Ovary (tissue), 3 donors: ENCODE results near the gene TTC38.

Experiments used
- EP300 ChIP-seq: sonication (generic); formaldehyde crosslinking; IDR thresholded peaks from one replicate; pipeline ENCODE4 v1.6.1; 2017; ENCODE audit warnings: antibody characterized with exemption
- POLR2A ChIP-seq: fragments of 450-650 bp; IDR thresholded peaks from one replicate; pipeline ENCODE4 v1.6.1; 2017; ENCODE audit warnings: antibody characterized with exemption, mild to moderate bottlenecking, moderate library complexity
- TF ChIP-seq, protein P1 (sequence below), 3 donors: fragments of 450-650 bp in 2 of 3; fragments of 200-600 bp in 1 of 3; IDR thresholded peaks; one replicate each; pipeline versions ENCODE4 v1.5.1 to v1.8.0; 2016 to 2022; ENCODE audit warnings: antibody characterized with exemption in 3 of 3, mild to moderate bottlenecking in 1 of 3
- donor health status: DM: no; HTN: no; CAD: no.

GRCh38 chr22:46290121-46290842 lies 22.5 kb downstream of the TTC38 start:
- TF ChIP-seq, protein P1, sequence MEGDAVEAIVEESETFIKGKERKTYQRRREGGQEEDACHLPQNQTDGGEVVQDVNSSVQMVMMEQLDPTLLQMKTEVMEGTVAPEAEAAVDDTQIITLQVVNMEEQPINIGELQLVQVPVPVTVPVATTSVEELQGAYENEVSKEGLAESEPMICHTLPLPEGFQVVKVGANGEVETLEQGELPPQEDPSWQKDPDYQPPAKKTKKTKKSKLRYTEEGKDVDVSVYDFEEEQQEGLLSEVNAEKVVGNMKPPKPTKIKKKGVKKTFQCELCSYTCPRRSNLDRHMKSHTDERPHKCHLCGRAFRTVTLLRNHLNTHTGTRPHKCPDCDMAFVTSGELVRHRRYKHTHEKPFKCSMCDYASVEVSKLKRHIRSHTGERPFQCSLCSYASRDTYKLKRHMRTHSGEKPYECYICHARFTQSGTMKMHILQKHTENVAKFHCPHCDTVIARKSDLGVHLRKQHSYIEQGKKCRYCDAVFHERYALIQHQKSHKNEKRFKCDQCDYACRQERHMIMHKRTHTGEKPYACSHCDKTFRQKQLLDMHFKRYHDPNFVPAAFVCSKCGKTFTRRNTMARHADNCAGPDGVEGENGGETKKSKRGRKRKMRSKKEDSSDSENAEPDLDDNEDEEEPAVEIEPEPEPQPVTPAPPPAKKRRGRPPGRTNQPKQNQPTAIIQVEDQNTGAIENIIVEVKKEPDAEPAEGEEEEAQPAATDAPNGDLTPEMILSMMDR (IDR thresholded peaks at IDR 0.05): no peak
- no peak for TF ChIP-seq POLR2A
- TF ChIP-seq EP300: no peak
